ENCODE results near the gene EXOC6.

The EXOC6 gene

DNA sequence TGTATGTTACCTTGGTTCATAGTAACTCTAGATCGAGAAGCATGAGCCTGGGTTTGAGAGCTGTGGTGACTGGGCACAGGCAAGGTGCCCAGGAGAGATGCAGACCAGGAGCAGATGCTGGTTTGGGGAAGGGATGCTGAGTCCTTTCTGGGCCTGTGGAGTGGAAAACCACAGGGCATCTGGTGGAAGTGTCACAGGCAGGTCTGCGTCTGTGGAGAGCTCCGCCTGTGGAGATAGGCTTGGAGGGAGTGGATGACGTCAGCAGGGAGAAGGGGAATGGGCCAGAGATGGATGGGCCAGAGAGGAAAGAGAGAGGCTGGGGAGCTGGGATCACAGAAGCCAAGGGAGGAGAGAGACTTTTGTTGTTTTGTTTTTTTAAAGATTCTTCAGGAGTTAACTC, 240.1 kb downstream of the EXOC6 start:
- ChIA-PET POLR2A (no interaction called here), CTCF (interaction anchor here (1.0 to 2.0 kb wide), 2 partner anchors 9 to 423 kb away, joined by 3 to 16 read pairs; no protein-coding TSS in a partner anchor)
- TF ChIP-seq, protein P1, sequence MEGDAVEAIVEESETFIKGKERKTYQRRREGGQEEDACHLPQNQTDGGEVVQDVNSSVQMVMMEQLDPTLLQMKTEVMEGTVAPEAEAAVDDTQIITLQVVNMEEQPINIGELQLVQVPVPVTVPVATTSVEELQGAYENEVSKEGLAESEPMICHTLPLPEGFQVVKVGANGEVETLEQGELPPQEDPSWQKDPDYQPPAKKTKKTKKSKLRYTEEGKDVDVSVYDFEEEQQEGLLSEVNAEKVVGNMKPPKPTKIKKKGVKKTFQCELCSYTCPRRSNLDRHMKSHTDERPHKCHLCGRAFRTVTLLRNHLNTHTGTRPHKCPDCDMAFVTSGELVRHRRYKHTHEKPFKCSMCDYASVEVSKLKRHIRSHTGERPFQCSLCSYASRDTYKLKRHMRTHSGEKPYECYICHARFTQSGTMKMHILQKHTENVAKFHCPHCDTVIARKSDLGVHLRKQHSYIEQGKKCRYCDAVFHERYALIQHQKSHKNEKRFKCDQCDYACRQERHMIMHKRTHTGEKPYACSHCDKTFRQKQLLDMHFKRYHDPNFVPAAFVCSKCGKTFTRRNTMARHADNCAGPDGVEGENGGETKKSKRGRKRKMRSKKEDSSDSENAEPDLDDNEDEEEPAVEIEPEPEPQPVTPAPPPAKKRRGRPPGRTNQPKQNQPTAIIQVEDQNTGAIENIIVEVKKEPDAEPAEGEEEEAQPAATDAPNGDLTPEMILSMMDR (IDR thresholded peaks at IDR 0.05; ENCODE audit: insufficient read depth, low read length, missing control alignments), result no peak
- no peak overlapping the region for H3K4me3 ChIP-seq (ENCODE audit: low read depth, low read length)
- DNase-seq (ENCODE audit: low read depth, low spot score), result no peak

GRCh38 chr10:93090619-93091018, 242.3 kb downstream of the EXOC6 start:
- TF ChIP-seq, protein P1 (IDR thresholded peaks at IDR 0.05; ENCODE audit: insufficient read depth, low read length, missing control alignments), result no peak
- DNase-seq (ENCODE audit: low read depth, low spot score), result no peak
- no peak overlapping the region for H3K4me3 ChIP-seq (ENCODE audit: low read depth, low read length)
- POLR2A ChIA-PET, result no interaction called here
- CTCF ChIA-PET, result interaction anchor here (2.3 kb wide), 1 partner anchor 10 kb away, joined by 9 read pairs; no protein-coding TSS in a partner anchor

DNA sequence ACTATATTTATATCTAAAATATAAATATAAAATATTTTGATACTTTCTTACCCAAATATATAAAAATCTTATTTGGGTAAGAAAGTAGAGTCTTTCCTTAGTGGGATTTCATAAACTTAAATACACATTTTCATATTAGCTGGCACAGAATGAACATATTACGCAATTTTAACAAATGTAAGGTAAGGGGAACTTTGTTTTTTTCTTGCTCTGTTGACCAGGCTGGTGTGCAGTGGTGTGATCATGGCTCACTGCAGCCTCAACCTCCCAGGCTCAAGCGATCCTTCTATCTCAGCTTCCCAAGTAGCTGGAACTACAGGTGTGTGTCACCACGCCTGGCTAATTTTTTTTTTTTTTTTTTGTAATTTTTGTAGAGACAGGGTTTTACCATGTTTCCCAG, 243.6 kb downstream of the EXOC6 start:
- CTCF ChIA-PET, result interaction anchor here (2.3 kb wide), 1 partner anchor 12 kb away, joined by 9 read pairs; no protein-coding TSS in a partner anchor
- TF ChIP-seq, protein P1 (IDR thresholded peaks at IDR 0.05; ENCODE audit: insufficient read depth, low read length, missing control alignments), result no peak
- DNase-seq (ENCODE audit: low read depth, low spot score), result no peak
- POLR2A ChIA-PET, result no interaction called here
- H3K4me3 ChIP-seq (ENCODE audit: low read depth, low read length), result no peak overlapping the region

DNA sequence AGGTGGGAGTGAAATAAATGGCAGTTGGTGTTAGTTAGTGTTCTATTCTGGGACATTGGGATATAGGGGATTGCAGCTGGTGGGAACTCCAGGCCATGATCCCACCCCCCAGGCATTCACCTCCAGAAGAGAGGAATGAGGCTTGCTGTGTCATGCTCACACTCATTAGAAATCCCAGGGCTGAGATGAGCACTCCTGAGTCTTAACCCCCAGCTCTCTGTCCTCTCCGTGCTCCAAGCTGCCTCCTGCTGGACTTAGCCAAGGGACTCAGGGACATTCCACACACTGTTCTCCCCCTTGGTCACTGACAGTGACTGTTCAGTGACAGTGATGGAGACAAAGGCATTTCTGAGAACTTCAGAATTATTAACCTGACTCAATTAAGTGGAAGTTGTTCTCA, 246.9 kb downstream of the EXOC6 start:
- POLR2A ChIA-PET, result no interaction called here

DNA sequence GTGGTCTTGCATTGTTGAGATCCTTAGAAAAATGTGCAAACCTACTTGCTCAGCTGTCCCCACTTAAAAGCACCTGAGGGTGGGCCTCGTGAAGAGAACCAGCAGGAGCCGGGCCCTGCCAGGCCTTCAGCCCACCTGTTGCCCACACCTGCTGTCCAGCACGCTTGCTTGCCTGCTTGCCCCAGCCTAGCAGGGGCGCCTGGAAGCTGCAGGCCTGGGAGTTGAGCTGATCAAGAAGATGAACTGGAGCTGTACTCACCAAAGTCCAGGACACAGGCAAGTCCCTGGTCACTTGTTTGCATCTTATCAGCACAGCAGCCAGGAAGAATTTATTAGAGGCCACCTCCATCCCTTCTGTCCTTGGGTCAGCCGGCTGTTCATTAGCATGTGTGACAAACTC, 248.6 kb downstream of the EXOC6 start:
- no peak for DNase-seq (ENCODE audit: low read depth, low spot score)
- TF ChIP-seq, protein P1 (IDR thresholded peaks at IDR 0.05; ENCODE audit: insufficient read depth, low read length, missing control alignments), result no peak
- ChIA-PET POLR2A (no interaction called here), CTCF (interaction anchor here (1.0 to 1.8 kb wide), 2 partner anchors 16 to 19 kb away, joined by 3 to 7 read pairs; no protein-coding TSS in a partner anchor)
- no peak overlapping the region for H3K4me3 ChIP-seq (ENCODE audit: low read depth, low read length)

More for the DNA sequence above, 246.9 kb downstream of the EXOC6 start:
- no peak overlapping the region for H3K4me3 ChIP-seq (ENCODE audit: low read depth, low read length)
- CTCF ChIA-PET, result interaction anchor here (1.0 to 1.8 kb wide), 2 partner anchors 12 to 15 kb away, joined by 3 to 7 read pairs; no protein-coding TSS in a partner anchor
- DNase-seq (ENCODE audit: low read depth, low spot score), result no peak
- TF ChIP-seq, protein P1 (IDR thresholded peaks at IDR 0.05; ENCODE audit: insufficient read depth, low read length, missing control alignments), result no peak

DNA sequence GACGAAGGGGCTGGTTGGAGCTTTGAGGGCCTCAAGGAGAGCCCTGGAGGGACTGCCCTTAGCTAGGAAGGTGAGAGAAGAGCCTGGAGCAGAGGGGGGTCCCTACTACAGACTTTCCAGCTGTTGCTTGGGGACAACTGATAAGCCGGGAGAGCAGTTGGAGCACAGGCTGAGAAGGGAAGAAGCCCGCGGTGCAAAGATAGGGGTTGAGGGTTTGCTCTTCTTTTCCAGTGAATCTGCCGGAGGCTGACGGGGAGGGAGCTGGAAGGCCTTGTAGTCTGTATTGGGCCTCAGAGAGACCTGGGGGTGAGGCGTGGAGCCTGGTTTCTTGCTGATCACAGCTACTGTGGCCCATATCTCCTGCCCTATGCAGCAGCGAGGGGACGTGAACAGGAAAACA, 249.1 kb downstream of the EXOC6 start:
- no peak overlapping the region for H3K4me3 ChIP-seq (ENCODE audit: low read depth, low read length)
- ChIA-PET CTCF (interaction anchor here (0.9 to 1.0 kb wide), 2 partner anchors 9 to 18 kb away, joined by 3 to 4 read pairs; no protein-coding TSS in a partner anchor), POLR2A (no interaction called here)
- TF ChIP-seq, protein P1 (IDR thresholded peaks at IDR 0.05; ENCODE audit: insufficient read depth, low read length, missing control alignments), result no peak
- no peak for DNase-seq (ENCODE audit: low read depth, low spot score)

Measured in AG04449 (cell line).